Neural cell (in vitro differentiated cells): Measurements from ENCODE around the gene NEDD9. TPM values are rescaled to one million over a fixed set of nuclear protein-coding genes. Genes with fewer than 3 reads are reported as not detected.

ENCODE experiments used
- H2AFZ ChIP-seq: fragments of 200-600, 300-800 bp; sonication (generic), shearing (Covaris generic); 2 replicates; pipeline ENCODE4 v1.6.0; 2014; ENCODE audit warnings: low read depth, mild to moderate bottlenecking, antibody characterized with exemption, low read length, moderate library complexity
- H3F3A ChIP-seq: fragments of 200-600 bp; shearing (Covaris generic); 2 replicates; pipeline ENCODE4 v1.6.1; 2016; ENCODE audit warnings: mild to moderate bottlenecking, moderate library complexity, mixed read lengths, antibody characterized with exemption, low read length; ENCODE audit not compliant: insufficient read depth, poor library complexity, severe bottlenecking
- H3K27ac ChIP-seq: fragments of 200-600, 300-800 bp; sonication (generic), shearing (Covaris generic); 2 replicates; pipeline ENCODE4 v1.5.1; 2014; ENCODE audit warnings: mild to moderate bottlenecking, low read length, moderate library complexity
- H3K27me3 ChIP-seq: fragments of 300-800, 200-600 bp; sonication (generic), shearing (Covaris generic); 2 replicates; pipeline ENCODE4 v1.6.0; 2014; ENCODE audit warnings: mild to moderate bottlenecking, low read depth, low read length, moderate library complexity; ENCODE audit not compliant: insufficient read depth
- H3K36me3 ChIP-seq: fragments of 300-800, 200-600 bp; sonication (generic), shearing (Covaris generic); 2 replicates; pipeline ENCODE4 v1.5.1; 2014; ENCODE audit warnings: mild to moderate bottlenecking, antibody characterized with exemption, low read length, moderate library complexity; ENCODE audit not compliant: insufficient read depth
- H3K4me2 ChIP-seq: fragments of 300-800, 200-600 bp; sonication (generic), shearing (Covaris generic); 2 replicates; pipeline ENCODE4 v1.6.0; 2014; ENCODE audit warnings: mild to moderate bottlenecking, low read length
- H3K4me3 ChIP-seq: fragments of 300-800, 200-600 bp; sonication (generic), shearing (Covaris generic); 2 replicates; pipeline ENCODE4 v1.5.1; 2014; ENCODE audit warnings: mild to moderate bottlenecking, low read length, moderate library complexity
- H3K79me2 ChIP-seq: fragments of 200-600 bp; shearing (Covaris generic); replicated peaks from 2 replicates; pipeline ENCODE4 v1.6.0; 2014; ENCODE audit warnings: mild to moderate bottlenecking, low read length, moderate library complexity; ENCODE audit not compliant: insufficient read depth
- H3K9ac ChIP-seq: fragments of 300-800, 200-600 bp; sonication (generic), shearing (Covaris generic); 2 replicates; pipeline ENCODE4 v1.6.1; 2016; ENCODE audit warnings: mild to moderate bottlenecking, low read length, mixed read lengths
- H3K9me2 ChIP-seq: fragments of 200-600 bp; shearing (Covaris generic); 2 replicates; pipeline ENCODE4 v1.6.1; 2016; ENCODE audit warnings: mild to moderate bottlenecking, low read length, mixed read lengths; ENCODE audit not compliant: insufficient read depth
- H3K9me3 ChIP-seq: fragments of 200-600, 300-800 bp; sonication (generic), shearing (Covaris generic); 2 replicates; pipeline ENCODE4 v1.6.1; 2016; ENCODE audit warnings: mild to moderate bottlenecking, mixed run types, low read length, moderate library complexity, mixed read lengths
- H4K20me1 ChIP-seq: fragments of 200-600 bp; shearing (Covaris generic); 2 replicates; pipeline ENCODE4 v1.6.1; 2016; ENCODE audit warnings: mild to moderate bottlenecking, mixed run types; ENCODE audit not compliant: insufficient read depth
- EP300 ChIP-seq: fragments of 450-650 bp; conservative IDR thresholded peaks from 2 replicates; pipeline ENCODE4 v1.6.1; 2014; ENCODE audit warnings: antibody characterized with exemption, mild to moderate bottlenecking, moderate library complexity; ENCODE audit not compliant: poor library complexity, severe bottlenecking
- EZH2 ChIP-seq: fragments of 200-600, 300-800 bp; shearing (Covaris generic), sonication (generic); IDR thresholded peaks from 2 replicates; pipeline ENCODE4 v1.6.1; 2014; ENCODE audit warnings: antibody characterized with exemption, low read length, borderline replicate concordance, mild to moderate bottlenecking; ENCODE audit not compliant: insufficient read depth, poor library complexity, severe bottlenecking
- MXI1 ChIP-seq: fragments of 450-650 bp; conservative IDR thresholded peaks from 2 replicates; pipeline ENCODE4 v1.6.1; 2014; ENCODE audit warnings: antibody characterized with exemption, mild to moderate bottlenecking; ENCODE audit not compliant: poor library complexity, severe bottlenecking
- POLR2AphosphoS5 ChIP-seq: IDR thresholded peaks from 2 replicates; pipeline ENCODE4 v1.6.1; 2012
- RAD21 ChIP-seq: fragments of 450-650 bp; conservative IDR thresholded peaks from 2 replicates; pipeline ENCODE4 v1.6.1; 2014; ENCODE audit warnings: antibody characterized with exemption, mild to moderate bottlenecking, moderate library complexity
- SMC3 ChIP-seq: fragments of 450-650 bp; conservative IDR thresholded peaks from 2 replicates; pipeline ENCODE4 v1.6.1; 2014; ENCODE audit warnings: antibody characterized with exemption, mild to moderate bottlenecking, moderate library complexity; ENCODE audit not compliant: poor library complexity
- TAF1 ChIP-seq: IDR thresholded peaks from 2 replicates; pipeline ENCODE4 v1.6.1; 2012; ENCODE audit warnings: low read depth
- polyA plus RNA-seq: library from polyadenylated mRNA; depleted of rRNA; stranded (reverse); fragments of >200 nt; gene quantifications from 2 replicates; pipeline ENCODE4 v1.2.3, GENCODE V29; 2014
- TF ChIP-seq, protein P1 (sequence below): fragments of 450-650 bp; IDR thresholded peaks from 2 replicates; pipeline ENCODE4 v1.5.1; 2014; ENCODE audit warnings: antibody characterized with exemption, mild to moderate bottlenecking, moderate library complexity; ENCODE audit not compliant: poor library complexity, severe bottlenecking
- TF ChIP-seq, protein P2 (sequence below): IDR thresholded peaks from 2 replicates; pipeline ENCODE4 v1.6.1; 2012; ENCODE audit warnings: borderline replicate concordance

The NEDD9 gene
- polyA plus RNA-seq, 1 donor from 2014 or later = 0.11 TPM

- Histone ChIP-seq H3K27ac (no peak overlapping the region), H3K36me3 (no peaks in the 10 kb centered on the region), H2AFZ (no peak overlapping the region), H3K9ac (no peak overlapping the region), H3K9me2 (no peaks in the 10 kb centered on the region), H3K4me2 (no peak overlapping the region), H3K4me3 (no peak overlapping the region), H4K20me1 (no peaks in the 10 kb centered on the region), H3K27me3 (no peaks in the 10 kb centered on the region), H3K9me3 (no peaks in the 10 kb centered on the region), H3K79me2 (no peaks in the 10 kb centered on the region), H3F3A (no peaks in the 10 kb centered on the region)
- TF ChIP-seq SMC3 (no peak), RAD21 (no peak), TAF1 (no peak), EZH2 (no peak), EP300 (no peak), MXI1 (no peak), POLR2AphosphoS5 (no peak)
- TF ChIP-seq, protein P1, sequence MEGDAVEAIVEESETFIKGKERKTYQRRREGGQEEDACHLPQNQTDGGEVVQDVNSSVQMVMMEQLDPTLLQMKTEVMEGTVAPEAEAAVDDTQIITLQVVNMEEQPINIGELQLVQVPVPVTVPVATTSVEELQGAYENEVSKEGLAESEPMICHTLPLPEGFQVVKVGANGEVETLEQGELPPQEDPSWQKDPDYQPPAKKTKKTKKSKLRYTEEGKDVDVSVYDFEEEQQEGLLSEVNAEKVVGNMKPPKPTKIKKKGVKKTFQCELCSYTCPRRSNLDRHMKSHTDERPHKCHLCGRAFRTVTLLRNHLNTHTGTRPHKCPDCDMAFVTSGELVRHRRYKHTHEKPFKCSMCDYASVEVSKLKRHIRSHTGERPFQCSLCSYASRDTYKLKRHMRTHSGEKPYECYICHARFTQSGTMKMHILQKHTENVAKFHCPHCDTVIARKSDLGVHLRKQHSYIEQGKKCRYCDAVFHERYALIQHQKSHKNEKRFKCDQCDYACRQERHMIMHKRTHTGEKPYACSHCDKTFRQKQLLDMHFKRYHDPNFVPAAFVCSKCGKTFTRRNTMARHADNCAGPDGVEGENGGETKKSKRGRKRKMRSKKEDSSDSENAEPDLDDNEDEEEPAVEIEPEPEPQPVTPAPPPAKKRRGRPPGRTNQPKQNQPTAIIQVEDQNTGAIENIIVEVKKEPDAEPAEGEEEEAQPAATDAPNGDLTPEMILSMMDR = no peak
- TF ChIP-seq, protein P2, sequence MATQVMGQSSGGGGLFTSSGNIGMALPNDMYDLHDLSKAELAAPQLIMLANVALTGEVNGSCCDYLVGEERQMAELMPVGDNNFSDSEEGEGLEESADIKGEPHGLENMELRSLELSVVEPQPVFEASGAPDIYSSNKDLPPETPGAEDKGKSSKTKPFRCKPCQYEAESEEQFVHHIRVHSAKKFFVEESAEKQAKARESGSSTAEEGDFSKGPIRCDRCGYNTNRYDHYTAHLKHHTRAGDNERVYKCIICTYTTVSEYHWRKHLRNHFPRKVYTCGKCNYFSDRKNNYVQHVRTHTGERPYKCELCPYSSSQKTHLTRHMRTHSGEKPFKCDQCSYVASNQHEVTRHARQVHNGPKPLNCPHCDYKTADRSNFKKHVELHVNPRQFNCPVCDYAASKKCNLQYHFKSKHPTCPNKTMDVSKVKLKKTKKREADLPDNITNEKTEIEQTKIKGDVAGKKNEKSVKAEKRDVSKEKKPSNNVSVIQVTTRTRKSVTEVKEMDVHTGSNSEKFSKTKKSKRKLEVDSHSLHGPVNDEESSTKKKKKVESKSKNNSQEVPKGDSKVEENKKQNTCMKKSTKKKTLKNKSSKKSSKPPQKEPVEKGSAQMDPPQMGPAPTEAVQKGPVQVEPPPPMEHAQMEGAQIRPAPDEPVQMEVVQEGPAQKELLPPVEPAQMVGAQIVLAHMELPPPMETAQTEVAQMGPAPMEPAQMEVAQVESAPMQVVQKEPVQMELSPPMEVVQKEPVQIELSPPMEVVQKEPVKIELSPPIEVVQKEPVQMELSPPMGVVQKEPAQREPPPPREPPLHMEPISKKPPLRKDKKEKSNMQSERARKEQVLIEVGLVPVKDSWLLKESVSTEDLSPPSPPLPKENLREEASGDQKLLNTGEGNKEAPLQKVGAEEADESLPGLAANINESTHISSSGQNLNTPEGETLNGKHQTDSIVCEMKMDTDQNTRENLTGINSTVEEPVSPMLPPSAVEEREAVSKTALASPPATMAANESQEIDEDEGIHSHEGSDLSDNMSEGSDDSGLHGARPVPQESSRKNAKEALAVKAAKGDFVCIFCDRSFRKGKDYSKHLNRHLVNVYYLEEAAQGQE = no peak
Measured at GRCh38 chr6:11198663-11199603, 33.5 kb downstream of the NEDD9 start.

GRCh38 chr6:11197850-11198249 is 34.6 kb downstream of the NEDD9 start:
- no peak for TF ChIP-seq POLR2AphosphoS5
- TF ChIP-seq MXI1 = no peak
- TF ChIP-seq SMC3 = no peak
- no peak for TF ChIP-seq TAF1
- TF ChIP-seq EZH2 = no peak
- no peak for TF ChIP-seq RAD21
- TF ChIP-seq, protein P2 = no peak
- TF ChIP-seq, protein P1 = no peak
- no peak for TF ChIP-seq EP300
- H3K9me3 ChIP-seq = no peaks in the 10 kb centered on the region
- H3K79me2 ChIP-seq = no peaks in the 10 kb centered on the region
- H2AFZ ChIP-seq = no peak overlapping the region
- no peak overlapping the region for H3K9ac ChIP-seq
- H3K27me3 ChIP-seq = no peaks in the 10 kb centered on the region
- no peak overlapping the region for H3K4me2 ChIP-seq
- no peaks in the 10 kb centered on the region for H4K20me1 ChIP-seq
- H3K9me2 ChIP-seq = no peaks in the 10 kb centered on the region
- no peak overlapping the region for H3K4me3 ChIP-seq
- H3K36me3 ChIP-seq = no peaks in the 10 kb centered on the region
- H3K27ac ChIP-seq = no peak overlapping the region
- H3F3A ChIP-seq = no peaks in the 10 kb centered on the region
